ENCODE results near the gene KCNT2.

DNA sequence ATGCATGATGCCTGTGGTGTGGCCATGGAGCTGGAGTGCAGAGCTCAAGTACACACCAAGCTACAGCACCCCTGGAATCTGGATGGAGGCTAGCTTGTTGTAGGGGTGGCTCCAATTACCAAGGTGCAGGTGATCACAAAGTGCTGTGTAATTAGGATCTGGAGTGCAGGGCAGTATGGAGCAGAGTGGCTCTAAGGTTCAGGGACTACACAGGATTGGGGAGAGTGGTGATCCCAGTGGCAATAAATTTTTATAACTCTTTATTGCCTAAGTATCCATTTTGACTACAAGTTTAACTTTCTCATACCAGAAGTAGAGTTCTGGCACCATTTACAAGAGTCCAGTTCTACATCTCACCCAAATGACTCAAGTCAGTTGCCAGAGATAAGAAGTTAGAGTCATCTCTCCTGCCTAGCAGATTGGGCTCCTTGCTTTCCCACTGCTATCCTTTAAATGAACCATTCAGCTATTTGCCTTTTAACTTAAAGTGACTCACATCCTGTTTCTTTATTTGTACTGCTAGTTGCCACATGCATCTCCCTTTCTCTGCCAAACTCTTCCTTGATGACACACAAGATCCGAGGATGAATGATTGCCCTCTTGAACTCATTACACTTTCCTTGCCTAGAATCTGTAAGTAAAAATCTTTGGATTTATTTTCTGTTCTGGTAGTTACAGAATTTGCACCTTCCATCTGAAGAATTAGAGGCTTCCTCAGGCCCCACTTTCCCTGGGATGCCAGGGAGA is 427.2 kb downstream of the KCNT2 start:
- TF ChIP-seq EGR1 (IDR thresholded peaks at IDR 0.05): no peak
- no peak for TF ChIP-seq CEBPB (IDR thresholded peaks at IDR 0.05)
- TF ChIP-seq, protein P1, sequence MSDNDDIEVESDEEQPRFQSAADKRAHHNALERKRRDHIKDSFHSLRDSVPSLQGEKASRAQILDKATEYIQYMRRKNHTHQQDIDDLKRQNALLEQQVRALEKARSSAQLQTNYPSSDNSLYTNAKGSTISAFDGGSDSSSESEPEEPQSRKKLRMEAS (IDR thresholded peaks at IDR 0.05): no peak
- no peak for TF ChIP-seq EP300 (IDR thresholded peaks at IDR 0.05; ENCODE audit: borderline replicate concordance)
